ENCODE data around the gene PLOD2.

DNA sequence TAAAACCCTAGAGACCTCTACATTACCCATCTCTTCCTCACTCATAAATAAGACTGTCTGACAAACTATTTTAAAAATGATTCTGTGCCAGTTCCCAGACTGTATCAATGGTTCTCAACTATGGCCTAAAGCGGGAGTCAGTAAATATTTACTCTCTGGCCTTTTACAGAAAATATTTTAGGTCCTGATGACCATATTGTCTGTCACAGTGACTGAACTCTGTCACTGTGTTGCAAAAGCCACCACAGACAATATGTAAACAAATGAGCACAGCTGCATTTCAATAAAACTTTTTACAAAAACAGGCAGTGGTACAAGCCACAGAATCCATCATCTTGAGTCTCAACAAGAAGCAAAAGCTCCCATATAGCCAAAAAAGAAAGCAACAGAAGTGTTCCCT is 45.4 kb downstream of the PLOD2 start:
- TF ChIP-seq POLR2A (IDR thresholded peaks at IDR 0.05) (no peak), EP300 (IDR thresholded peaks at IDR 0.05) (no peak)
- TF ChIP-seq, protein P1, sequence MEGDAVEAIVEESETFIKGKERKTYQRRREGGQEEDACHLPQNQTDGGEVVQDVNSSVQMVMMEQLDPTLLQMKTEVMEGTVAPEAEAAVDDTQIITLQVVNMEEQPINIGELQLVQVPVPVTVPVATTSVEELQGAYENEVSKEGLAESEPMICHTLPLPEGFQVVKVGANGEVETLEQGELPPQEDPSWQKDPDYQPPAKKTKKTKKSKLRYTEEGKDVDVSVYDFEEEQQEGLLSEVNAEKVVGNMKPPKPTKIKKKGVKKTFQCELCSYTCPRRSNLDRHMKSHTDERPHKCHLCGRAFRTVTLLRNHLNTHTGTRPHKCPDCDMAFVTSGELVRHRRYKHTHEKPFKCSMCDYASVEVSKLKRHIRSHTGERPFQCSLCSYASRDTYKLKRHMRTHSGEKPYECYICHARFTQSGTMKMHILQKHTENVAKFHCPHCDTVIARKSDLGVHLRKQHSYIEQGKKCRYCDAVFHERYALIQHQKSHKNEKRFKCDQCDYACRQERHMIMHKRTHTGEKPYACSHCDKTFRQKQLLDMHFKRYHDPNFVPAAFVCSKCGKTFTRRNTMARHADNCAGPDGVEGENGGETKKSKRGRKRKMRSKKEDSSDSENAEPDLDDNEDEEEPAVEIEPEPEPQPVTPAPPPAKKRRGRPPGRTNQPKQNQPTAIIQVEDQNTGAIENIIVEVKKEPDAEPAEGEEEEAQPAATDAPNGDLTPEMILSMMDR (IDR thresholded peaks at IDR 0.05) = no peak

All from tibial nerve (tissue), 4 donors.